WTC11 (cell line): ENCODE measurements around the gene NGB. TPM values are rescaled to one million over a fixed set of nuclear protein-coding genes. Genes with fewer than 3 reads are reported as not detected.

ENCODE experiments used
- ATAC-seq: fragments of 200-7000 bp; cut with Tn5 transposase; 2 replicates; pipeline ENCODE4 v1.10.0; 2021; ENCODE audit warnings: mild to moderate bottlenecking, moderate library complexity
- CTCF ChIA-PET: fragments of 300-600 bp; sonication (Branson Sonifier 250); formaldehyde crosslinking; loops from one replicate; lab custom pipeline; 2021; ENCODE audit warnings: antibody characterized with exemption; lab: Charles Lee
- POLR2A ChIA-PET: fragments of 350-600 bp; sonication (Branson Sonifier 250); formaldehyde crosslinking; loops from one replicate; lab custom pipeline; 2021; ENCODE audit warnings: antibody characterized with exemption; lab: Charles Lee
- DNase-seq: peaks from one replicate; pipeline ENCODE4 v3.0.0; 2021; ENCODE audit warnings: low spot score
- H3K27ac Mint-ChIP-seq: 2 replicates; pipeline ENCODE4 v1.8.0; 2021; ENCODE audit warnings: mixed read lengths
- H3K27me3 Mint-ChIP-seq: 2 replicates; pipeline ENCODE4 v1.8.0; 2021; ENCODE audit warnings: low read depth, mild to moderate bottlenecking, moderate library complexity, mixed read lengths
- H3K36me3 Mint-ChIP-seq: 2 replicates; pipeline ENCODE4 v1.8.0; 2021; ENCODE audit warnings: mixed read lengths
- H3K4me1 Mint-ChIP-seq: 2 replicates; pipeline ENCODE4 v1.8.0; 2022; ENCODE audit warnings: mixed read lengths
- H3K4me3 Mint-ChIP-seq: 2 replicates; pipeline ENCODE4 v1.8.0; 2021; ENCODE audit warnings: mild to moderate bottlenecking, moderate library complexity, mixed read lengths
- H3K9me3 Mint-ChIP-seq: 2 replicates; pipeline ENCODE4 v1.8.0; 2021; ENCODE audit warnings: mixed read lengths
- AR ChIP-seq: fragments of 250-450 bp; sonication (Bioruptor Pico); IDR thresholded peaks from 2 replicates; pipeline ENCODE4 v1.9.0; 2021; ENCODE audit warnings: mild to moderate bottlenecking
- ATF1 ChIP-seq: sonication (generic); formaldehyde crosslinking; IDR thresholded peaks from 2 replicates; pipeline ENCODE4 v1.8.1; 2023; ENCODE audit warnings: mild to moderate bottlenecking, moderate library complexity, missing genetic modification reagents
- ATF2 ChIP-seq: sonication (generic); formaldehyde crosslinking; IDR thresholded peaks from 2 replicates; pipeline ENCODE4 v1.8.1; 2022; ENCODE audit warnings: low read depth, missing genetic modification reagents, borderline replicate concordance
- ATF3 ChIP-seq: sonication (generic); formaldehyde crosslinking; conservative IDR thresholded peaks from 2 replicates; pipeline ENCODE4 v1.8.1; 2022; ENCODE audit warnings: mild to moderate bottlenecking, missing genetic modification reagents
- ATF6 ChIP-seq: sonication (generic); formaldehyde crosslinking; IDR thresholded peaks from 2 replicates; pipeline ENCODE4 v1.8.1; 2023; ENCODE audit warnings: mild to moderate bottlenecking, missing genetic modification reagents
- CTCF ChIP-seq: fragments of 200-600 bp; IDR thresholded peaks from 2 replicates; pipeline ENCODE4 v1.8.0; 2022; ENCODE audit warnings: antibody characterized with exemption
- ELF4 ChIP-seq: sonication (generic); formaldehyde crosslinking; IDR thresholded peaks from 2 replicates; pipeline ENCODE4 v1.8.1; 2022; ENCODE audit warnings: low read depth, mild to moderate bottlenecking, moderate library complexity, missing genetic modification reagents
- EMX1 ChIP-seq: fragments of 250-450 bp; sonication (Bioruptor Pico); IDR thresholded peaks from 2 replicates; pipeline ENCODE4 v1.8.0; 2021; ENCODE audit warnings: mild to moderate bottlenecking
- ESRRA ChIP-seq: sonication (generic); formaldehyde crosslinking; IDR thresholded peaks from 2 replicates; pipeline ENCODE4 v1.8.1; 2022; ENCODE audit warnings: mild to moderate bottlenecking, missing genetic modification reagents, borderline replicate concordance
- FOXP1 ChIP-seq: sonication (generic); formaldehyde crosslinking; IDR thresholded peaks from 2 replicates; pipeline ENCODE4 v1.8.0; 2022; ENCODE audit warnings: missing genetic modification reagents, mild to moderate bottlenecking, moderate library complexity, borderline replicate concordance
- GABPB1 ChIP-seq: sonication (generic); formaldehyde crosslinking; IDR thresholded peaks from 2 replicates; pipeline ENCODE4 v1.8.1; 2023; ENCODE audit warnings: mild to moderate bottlenecking, missing genetic modification reagents
- HMGA2 ChIP-seq: fragments of 250-450 bp; sonication (Bioruptor Pico); IDR thresholded peaks from 2 replicates; pipeline ENCODE4 v1.4.0; 2021; ENCODE audit warnings: mild to moderate bottlenecking, moderate library complexity
- IRF2 ChIP-seq: sonication (generic); formaldehyde crosslinking; IDR thresholded peaks from 2 replicates; pipeline ENCODE4 v1.8.0; 2022; ENCODE audit warnings: low read depth, missing genetic modification reagents, borderline replicate concordance
- MAX ChIP-seq: sonication (generic); formaldehyde crosslinking; IDR thresholded peaks from 2 replicates; pipeline ENCODE4 v1.8.0; 2022; ENCODE audit warnings: mild to moderate bottlenecking, missing genetic modification reagents
- MYBL2 ChIP-seq: sonication (generic); formaldehyde crosslinking; IDR thresholded peaks from 2 replicates; pipeline ENCODE4 v1.8.1; 2023; ENCODE audit warnings: mild to moderate bottlenecking, moderate library complexity, missing genetic modification reagents
- NFATC4 ChIP-seq: fragments of 250-450 bp; sonication (Bioruptor Pico); IDR thresholded peaks from 2 replicates; pipeline ENCODE4 v1.9.0; 2021; ENCODE audit warnings: mild to moderate bottlenecking
- NFYB ChIP-seq: sonication (generic); formaldehyde crosslinking; conservative IDR thresholded peaks from 2 replicates; pipeline ENCODE4 v1.8.0; 2022; ENCODE audit warnings: low read depth, missing genetic modification reagents
- NR2C2 ChIP-seq: sonication (generic); formaldehyde crosslinking; IDR thresholded peaks from 2 replicates; pipeline ENCODE4 v1.8.0; 2022; ENCODE audit warnings: mild to moderate bottlenecking, missing genetic modification reagents
- RORB ChIP-seq: fragments of 250-450 bp; sonication (Bioruptor Pico); IDR thresholded peaks from 2 replicates; pipeline ENCODE4 v1.9.0; 2021; ENCODE audit warnings: mild to moderate bottlenecking
- SMAD4 ChIP-seq: sonication (generic); formaldehyde crosslinking; IDR thresholded peaks from 2 replicates; pipeline ENCODE4 v1.8.0; 2022; ENCODE audit warnings: mild to moderate bottlenecking, missing genetic modification reagents
- TEAD1 ChIP-seq: sonication (generic); formaldehyde crosslinking; IDR thresholded peaks from 2 replicates; pipeline ENCODE4 v1.8.0; 2022; ENCODE audit warnings: mild to moderate bottlenecking, missing genetic modification reagents
- USF1 ChIP-seq: sonication (generic); formaldehyde crosslinking; IDR thresholded peaks from 2 replicates; pipeline ENCODE4 v1.8.0; 2022; ENCODE audit warnings: mild to moderate bottlenecking, missing genetic modification reagents
- ZNF219 ChIP-seq: sonication (generic); formaldehyde crosslinking; IDR thresholded peaks from 2 replicates; pipeline ENCODE4 v1.8.0; 2023; ENCODE audit warnings: missing genetic modification reagents, mild to moderate bottlenecking, borderline replicate concordance
- ZNF263 ChIP-seq: sonication (generic); formaldehyde crosslinking; IDR thresholded peaks from 2 replicates; pipeline ENCODE4 v1.8.1; 2022; ENCODE audit warnings: low read depth, mild to moderate bottlenecking, moderate library complexity, missing genetic modification reagents
- ZNF317 ChIP-seq: sonication (generic); formaldehyde crosslinking; IDR thresholded peaks from 2 replicates; pipeline ENCODE4 v1.8.1; 2023; ENCODE audit warnings: low read depth, mild to moderate bottlenecking, moderate library complexity, missing genetic modification reagents, borderline replicate concordance
- ZNF396 ChIP-seq: fragments of 250-450 bp; sonication (Bioruptor Pico); IDR thresholded peaks from 2 replicates; pipeline ENCODE4 v1.8.0; 2021; ENCODE audit warnings: mild to moderate bottlenecking, moderate library complexity, borderline replicate concordance
- ZNF425 ChIP-seq: fragments of 250-450 bp; sonication (Bioruptor Pico); conservative IDR thresholded peaks from 2 replicates; pipeline ENCODE4 v1.9.0; 2021; ENCODE audit warnings: mild to moderate bottlenecking
- total RNA-seq: library from RNA; stranded (reverse); gene quantifications from 3 replicates; pipeline ENCODE4 v1.2.3, GENCODE V29; 2021

NGB gene
- total RNA-seq, 1 experiment from 2014 or later: 0.33 TPM

- TF ChIP-seq ATF2 (no peak), ATF1 (CRISPR knock-in tag) (no peak), ZNF263 (CRISPR knock-in tag) (no peak), ZNF317 (CRISPR knock-in tag) (no peak), ZNF219 (CRISPR knock-in tag) (no peak), HMGA2 (CRISPR knock-in tag) (no peak), GABPB1 (CRISPR knock-in tag) (no peak), TEAD1 (CRISPR knock-in tag) (no peak), NR2C2 (CRISPR knock-in tag) (no peak), SMAD4 (CRISPR knock-in tag) (no peak), RORB (CRISPR knock-in tag) (no peak), ZNF425 (no peak)
These were observed 42.4 kb upstream of the NGB start (continued) for GRCh38 chr14:77313371-77313770.

- Mint-ChIP-seq H3K27me3 (no peaks in the 10 kb centered on the region), H3K36me3 (no peaks in the 10 kb centered on the region), H3K4me1 (peaks cover 34% of the 10 kb centered on the region), H3K4me3 (no peak overlapping the region), H3K9me3 (no peaks in the 10 kb centered on the region), H3K27ac (no peak overlapping the region)
- no peak for DNase-seq
- ChIA-PET CTCF (no interaction called here), POLR2A (no interaction called here)
- no peak for TF ChIP-seq IRF2 (CRISPR knock-in tag)
- TF ChIP-seq AR: no peak
- TF ChIP-seq MYBL2 (CRISPR knock-in tag): no peak
- no peak for TF ChIP-seq ESRRA
- TF ChIP-seq HMGA2 (CRISPR knock-in tag): no peak
- TF ChIP-seq USF1 (CRISPR knock-in tag): no peak
- no peak for TF ChIP-seq ATF3 (CRISPR knock-in tag)
- no peak for TF ChIP-seq ELF4 (CRISPR knock-in tag)
- TF ChIP-seq NFATC4 (CRISPR knock-in tag): no peak
- no peak for TF ChIP-seq MAX
- TF ChIP-seq NFYB (CRISPR knock-in tag): no peak
- no peak for TF ChIP-seq CTCF
- TF ChIP-seq ZNF396 (CRISPR knock-in tag): no peak
- TF ChIP-seq FOXP1: no peak
- no peak for TF ChIP-seq ATF6 (CRISPR knock-in tag)
- no peak for TF ChIP-seq EMX1 (CRISPR knock-in tag)
- no peak for ATAC-seq
These were observed 40.2 kb upstream of the NGB start for GRCh38 chr14:77311217-77311616.
